CD4-positive, alpha-beta T cell (primary cell): ENCODE data around the gene GFM1. TPM values are rescaled to one million over a fixed set of nuclear protein-coding genes. Genes with fewer than 3 reads are reported as not detected.

Experiments
- ATAC-seq: fragments of 200-7000 bp; cut with Tn5 transposase; one replicate; pipeline ENCODE4 v1.10.0; 2022; ENCODE audit warnings: mild to moderate bottlenecking; ENCODE audit not compliant: poor library complexity
- CTCF ChIA-PET: fragments of 350-600 bp; sonication (Branson Sonifier 250); formaldehyde crosslinking; loops from one replicate; lab custom pipeline; 2021; ENCODE audit warnings: antibody characterized with exemption, inconsistent platforms; lab: Charles Lee
- POLR2A ChIA-PET: fragments of 350-600 bp; sonication (Branson Sonifier 250); formaldehyde crosslinking; loops from one replicate; lab custom pipeline; 2021; ENCODE audit warnings: antibody characterized with exemption, inconsistent platforms; lab: Charles Lee
- DNase-seq, 14 experiments: peaks; one replicate each; pipeline ENCODE4 v3.0.0-alpha.2; 2013 to 2020; ENCODE audit warnings: mixed read lengths in 2 of 14
- H3K27ac ChIP-seq, 2 donors: one replicate each; pipeline versions ENCODE4 v1.5.1 to v1.7.0; 2013; ENCODE audit warnings: low read length in 2 of 2, low read depth in 1 of 2, mild to moderate bottlenecking in 1 of 2
- H3K27me3 ChIP-seq, 2 experiments: 1 replicate in 1 of 2; 2 replicates in 1 of 2; pipeline versions ENCODE4 v1.6.1 to v1.7.0; 2013; ENCODE audit warnings: low read length in 2 of 2, control low read depth in 1 of 2, mild to moderate bottlenecking in 1 of 2, moderate library complexity in 1 of 2; ENCODE audit not compliant: insufficient read depth in 2 of 2, control insufficient read depth in 1 of 2
- H3K36me3 ChIP-seq: one replicate; pipeline ENCODE4 v1.6.1; 2013; ENCODE audit warnings: low read length, control low read depth; ENCODE audit not compliant: insufficient read depth
- H3K4me1 ChIP-seq: one replicate; pipeline ENCODE4 v1.6.1; 2013; ENCODE audit warnings: low read length, control low read depth; ENCODE audit not compliant: insufficient read depth
- H3K4me3 ChIP-seq: one replicate; pipeline ENCODE4 v1.5.1; 2013; ENCODE audit warnings: mild to moderate bottlenecking, low read length, moderate library complexity
- H3K9me3 ChIP-seq, 2 experiments: 1 replicate in 1 of 2; 2 replicates in 1 of 2; pipeline versions ENCODE4 v1.6.1 to v1.7.0; 2013; ENCODE audit warnings: low read length in 2 of 2, mild to moderate bottlenecking in 2 of 2, control low read depth in 1 of 2, moderate library complexity in 1 of 2; ENCODE audit not compliant: control insufficient read depth in 1 of 2, insufficient read depth in 1 of 2
- H3K27ac Mint-ChIP-seq: one replicate; pipeline ENCODE4 v1.8.0; 2020; ENCODE audit warnings: mixed read lengths
- H3K27me3 Mint-ChIP-seq: one replicate; pipeline ENCODE4 v1.8.0; 2021; ENCODE audit warnings: mixed read lengths
- H3K36me3 Mint-ChIP-seq: one replicate; pipeline ENCODE4 v1.8.0; 2021; ENCODE audit warnings: low read depth, mixed read lengths
- H3K4me1 Mint-ChIP-seq: one replicate; pipeline ENCODE4 v1.8.0; 2021; ENCODE audit warnings: low read depth, mixed read lengths
- H3K4me3 Mint-ChIP-seq: one replicate; pipeline ENCODE4 v1.8.0; 2020; ENCODE audit warnings: mild to moderate bottlenecking, mixed read lengths
- H3K9me3 Mint-ChIP-seq: one replicate; pipeline ENCODE4 v1.8.0; 2020; ENCODE audit warnings: mixed read lengths
- CTCF ChIP-seq: fragments of 200-600 bp; IDR thresholded peaks from one replicate; pipeline ENCODE4 v1.8.0; 2022; ENCODE audit warnings: antibody characterized with exemption, mild to moderate bottlenecking
- intact Hi-C, 2 experiments: fragments of 100-400 bp; cut with DNase I in 1 of 2; cut with micrococcal nuclease in 1 of 2; formaldehyde crosslinking; loops; one replicate each; pipeline versions ENCODE4 v1.15.1 to v1.9.0; 2023 to 2025; cut with DNase I, micrococcal nuclease
- total RNA-seq, 174 experiments: library from RNA in 2 of 174; stranded (reverse) in 2 of 174; gene quantifications; one replicate each; pipeline ENCODE4 v1.2.3 and lab custom pipeline; 2021 to 2026

GFM1 gene
- total RNA-seq, 2 experiments from 2014 or later, result 27.5 to 29.4 TPM

GRCh38 chr3:158713094-158713499 is 68.8 kb downstream of the GFM1 start:
- ATAC-seq, result no peak
- intact Hi-C loops, result no loop called here
- Mint-ChIP-seq H3K36me3 (peaks cover 74% of the 10 kb centered on the region), H3K27ac (no peak overlapping the region), H3K4me1 (no peaks in the 10 kb centered on the region), H3K9me3 (no peaks in the 10 kb centered on the region), H3K27me3 (no peaks in the 10 kb centered on the region), H3K4me3 (no peak overlapping the region)
- Histone ChIP-seq H3K4me3 (no peak overlapping the region), H3K27ac (no peak overlapping the region), H3K4me1 (no peaks in the 10 kb centered on the region), H3K9me3 (no peaks in the 10 kb centered on the region), H3K27me3 (no peaks in the 10 kb centered on the region), H3K36me3 (peaks cover 9% of the 10 kb centered on the region)
- ChIA-PET POLR2A (no interaction called here), CTCF (interaction anchor here (2.7 kb wide), 1 partner anchor 14 kb away, joined by 9 read pairs; no protein-coding TSS in a partner anchor)
- no peak for TF ChIP-seq CTCF
- no peak for DNase-seq

GRCh38 chr3:158717576-158717975 is 73.2 kb downstream of the GFM1 start:
- H3K27me3 ChIP-seq, result no peaks in the 10 kb centered on the region
- H3K4me3 ChIP-seq, result no peak overlapping the region
- ATAC-seq (no peak), DNase-seq (no peak)
- ChIA-PET POLR2A (interaction anchor here (2.5 kb wide), 1 partner anchor 10 kb away, joined by 6 read pairs; no protein-coding TSS in a partner anchor), CTCF (no interaction called here)
- H3K9me3 ChIP-seq, result no peaks in the 10 kb centered on the region
- H3K36me3 ChIP-seq, result peaks cover 3% of the 10 kb centered on the region
- Mint-ChIP-seq H3K36me3 (peaks cover 32% of the 10 kb centered on the region), H3K27me3 (no peaks in the 10 kb centered on the region), H3K4me3 (no peak overlapping the region), H3K9me3 (no peaks in the 10 kb centered on the region), H3K4me1 (peaks cover 24% of the 10 kb centered on the region), H3K27ac (no peak overlapping the region)
- no peak overlapping the region for H3K27ac ChIP-seq
- intact Hi-C loops, result no loop called here
- peaks cover 13% of the 10 kb centered on the region for H3K4me1 ChIP-seq
- TF ChIP-seq CTCF, result no peak

GRCh38 chr3:158718490-158719170 is 74.3 kb downstream of the GFM1 start:
- H3K27me3 ChIP-seq, result no peaks in the 10 kb centered on the region
- Mint-ChIP-seq H3K9me3 (no peaks in the 10 kb centered on the region), H3K36me3 (peaks cover 24% of the 10 kb centered on the region), H3K27ac (no peak overlapping the region), H3K4me3 (no peak overlapping the region), H3K27me3 (no peaks in the 10 kb centered on the region), H3K4me1 (peaks cover 35% of the 10 kb centered on the region)
- TF ChIP-seq CTCF, result no peak
- H3K9me3 ChIP-seq, result no peaks in the 10 kb centered on the region
- CTCF ChIA-PET, result no interaction called here
- DNase-seq, result no peak
- intact Hi-C loops, result no loop called here
- H3K4me1 ChIP-seq, result peaks cover 24% of the 10 kb centered on the region
- H3K36me3 ChIP-seq, result no peaks in the 10 kb centered on the region
- POLR2A ChIA-PET, result interaction anchor here (2.5 kb wide), 1 partner anchor 9 kb away, joined by 6 read pairs; no protein-coding TSS in a partner anchor
- no peak overlapping the region for H3K27ac ChIP-seq
- no peak for ATAC-seq
- H3K4me3 ChIP-seq, result no peak overlapping the region
